NCI-H748 (cell line): Measurements from ENCODE around the gene ACER2.
"Not testable (repeated sequence)": the region's sequence is repeated elsewhere in the genome, so short reads cannot be mapped to it uniquely, and the experiment has no call there.

Experiments used
- DNase-seq: peaks from one replicate; lab custom pipeline; 2025; ENCODE audit not compliant: unreplicated experiment; lab: John Stamatoyannopoulos, UW

Gene ACER2

DNA sequence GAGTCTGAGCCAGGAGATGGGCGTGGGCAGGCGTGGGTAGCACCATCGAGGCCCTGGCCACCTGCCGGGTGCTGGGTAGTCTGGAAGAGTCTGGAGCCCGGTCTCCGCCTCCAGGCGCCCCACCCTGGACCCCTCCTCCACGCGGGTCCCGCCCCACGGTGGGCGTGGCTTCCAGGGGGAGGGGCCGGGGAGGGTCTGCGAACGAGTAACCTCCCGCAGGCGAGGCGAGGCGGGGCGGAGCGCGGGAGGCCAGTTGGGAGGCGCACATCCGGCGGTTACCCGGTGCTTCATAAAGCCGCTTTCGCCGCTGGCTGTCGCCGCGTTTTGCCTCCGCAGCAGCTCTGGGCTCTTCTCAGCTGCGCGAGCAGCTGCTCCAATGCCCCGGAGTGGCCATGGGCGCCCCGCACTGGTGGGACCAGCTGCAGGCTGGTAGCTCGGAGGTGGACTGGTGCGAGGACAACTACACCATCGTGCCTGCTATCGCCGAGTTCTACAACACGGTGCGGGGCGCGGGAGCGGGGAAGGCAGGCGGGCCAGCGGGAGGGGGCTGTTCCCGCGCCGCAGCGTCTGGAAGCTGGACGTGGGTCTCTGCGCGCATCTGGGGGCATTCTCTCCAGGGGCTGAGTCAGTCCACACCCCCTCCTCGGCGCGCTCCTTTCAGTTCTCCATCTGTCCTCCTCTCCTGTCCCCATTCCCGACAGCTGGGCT lies at the start of gene ACER2:
Gene ACER2 (plus strand): TSS at position 317 of the 708 bp plus-strand sequence. CDS start 76 bp downstream, at position 393.
- peak; percentile 98 for DNase-seq

DNA sequence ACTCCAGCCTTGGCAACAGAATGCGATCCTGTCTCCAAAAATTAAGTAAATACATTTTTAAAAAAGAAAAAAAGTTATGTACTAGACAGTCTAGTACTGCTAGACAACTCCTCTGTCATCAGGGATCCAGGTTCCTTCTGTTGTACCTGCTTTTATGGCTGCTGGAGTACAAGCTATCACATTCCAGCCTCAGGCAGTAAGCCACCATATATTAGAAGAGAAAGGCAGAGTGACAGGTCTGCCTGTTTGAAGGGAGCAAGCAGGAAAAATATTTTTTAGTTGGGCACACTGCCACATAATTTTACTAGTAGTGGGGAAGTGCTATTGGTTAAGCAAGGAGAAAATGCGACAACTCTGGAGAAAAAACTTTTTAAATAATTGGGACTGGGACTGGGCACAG lies 39.7 kb upstream of the ACER2 start:
- DNase-seq = no peak

DNA sequence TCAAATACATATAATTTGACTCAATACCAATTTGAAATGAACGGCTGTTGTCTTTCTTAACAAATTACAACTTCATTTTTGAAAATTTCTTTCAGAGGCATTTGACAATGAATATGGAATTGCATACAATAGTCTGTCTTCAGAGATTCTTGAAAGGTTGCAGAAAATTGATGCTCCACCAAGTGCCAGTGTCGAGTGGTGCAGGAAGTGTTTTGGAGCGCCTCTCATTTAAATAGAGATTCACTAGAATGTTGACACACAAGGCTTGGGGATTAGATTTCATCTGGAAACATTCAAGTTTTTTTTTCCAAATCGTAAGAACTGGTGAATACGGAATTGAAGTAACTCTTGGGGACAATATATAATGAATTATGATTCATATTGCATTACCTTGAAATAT lies 36.9 kb upstream of the ACER2 start:
- DNase-seq = no peak

DNA sequence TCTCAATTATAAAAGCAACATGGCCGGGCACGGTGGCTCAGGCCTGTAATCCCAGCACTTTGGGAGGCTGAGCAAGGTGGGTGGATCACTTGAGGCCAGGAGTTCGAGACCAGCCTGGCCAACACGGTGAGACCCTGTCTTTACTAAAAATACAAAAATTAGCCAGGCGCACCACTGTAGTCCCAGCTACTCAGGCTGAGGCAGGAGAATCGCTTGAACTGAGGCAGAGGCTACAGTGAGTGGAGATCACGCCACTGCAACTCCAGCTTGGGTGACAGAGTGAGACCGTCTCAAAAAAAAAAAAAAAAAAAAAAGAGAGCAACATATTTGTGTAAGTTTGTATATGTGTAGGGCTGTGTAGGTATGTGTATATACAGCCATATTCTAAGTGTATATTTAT lies 36.2 kb upstream of the ACER2 start:
- DNase-seq = no peak

DNA sequence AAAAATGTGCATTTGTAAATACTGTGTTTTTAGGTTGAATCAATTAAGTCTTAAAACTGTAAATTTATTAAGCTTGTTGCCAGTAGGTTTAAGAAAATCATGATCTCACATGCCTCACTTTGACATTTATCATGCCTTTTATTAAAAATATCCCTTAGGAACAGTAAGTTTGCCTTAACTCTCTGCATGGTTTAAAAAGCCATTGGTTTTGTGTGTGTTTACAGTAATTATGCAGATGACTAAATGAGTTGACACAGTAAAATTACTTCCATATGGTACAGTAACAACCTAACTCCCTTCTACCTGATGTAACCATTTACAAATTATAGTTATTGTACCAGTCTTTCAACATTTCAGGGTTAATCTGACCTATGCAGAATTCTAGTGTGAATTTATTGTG lies 35.3 kb upstream of the ACER2 start:
- no peak for DNase-seq

DNA sequence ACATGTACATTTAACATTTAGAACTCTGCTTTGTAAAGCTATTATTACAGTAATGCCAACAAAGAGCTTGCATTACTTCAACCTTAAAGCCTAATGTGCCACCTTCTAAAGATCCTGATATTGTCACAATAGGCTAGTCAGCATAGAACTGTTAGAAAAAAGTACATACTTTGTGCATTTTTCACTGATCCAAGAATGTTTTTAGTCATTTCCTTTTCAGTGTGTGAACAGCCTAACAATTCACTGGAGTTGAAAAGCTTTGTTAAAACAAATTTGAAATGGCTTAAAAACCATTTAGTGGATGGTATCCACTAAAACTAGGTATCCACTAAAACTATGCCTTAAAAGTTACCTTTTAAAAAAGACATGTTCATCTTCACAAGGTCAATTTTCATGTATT lies 33.3 kb upstream of the ACER2 start:
- DNase-seq = no peak

DNA sequence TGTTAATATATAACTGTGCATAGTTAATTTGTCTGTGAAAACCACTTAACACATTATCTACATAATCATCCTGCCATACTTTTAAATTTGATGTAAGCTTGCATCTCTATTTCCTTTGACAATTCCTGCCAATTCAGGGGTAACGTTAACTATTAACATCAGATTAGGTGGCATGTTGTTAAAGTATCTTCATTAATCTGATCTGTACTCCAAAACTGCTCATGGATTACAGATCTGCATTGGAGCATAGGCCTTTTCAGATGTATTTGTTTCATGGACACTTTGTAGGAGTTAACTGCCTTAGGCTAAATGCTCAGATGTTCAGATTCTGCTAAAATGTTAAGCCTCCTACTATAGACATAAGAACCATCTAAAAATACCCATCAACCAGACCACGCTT lies 31.9 kb upstream of the ACER2 start:
- no peak for DNase-seq

DNA sequence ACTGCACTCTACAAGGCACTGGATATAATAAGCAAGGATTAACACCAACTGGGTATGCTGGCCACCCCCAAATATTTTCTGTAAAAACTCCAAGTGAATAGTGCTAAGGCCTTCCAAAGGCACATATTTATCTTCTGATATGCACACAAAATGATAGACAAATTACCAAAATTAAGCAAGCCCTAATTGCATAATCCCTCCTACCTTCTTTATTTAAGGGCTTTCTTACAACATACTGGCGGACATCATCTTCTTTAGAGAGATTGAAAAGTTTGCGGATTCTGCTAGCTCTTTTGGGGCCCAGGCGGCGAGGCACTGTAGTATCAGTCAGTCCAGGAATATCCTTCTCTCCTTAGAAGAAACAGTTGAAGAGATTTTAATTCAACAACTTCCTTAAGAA lies 30.6 kb upstream of the ACER2 start:
- no peak for DNase-seq

DNA sequence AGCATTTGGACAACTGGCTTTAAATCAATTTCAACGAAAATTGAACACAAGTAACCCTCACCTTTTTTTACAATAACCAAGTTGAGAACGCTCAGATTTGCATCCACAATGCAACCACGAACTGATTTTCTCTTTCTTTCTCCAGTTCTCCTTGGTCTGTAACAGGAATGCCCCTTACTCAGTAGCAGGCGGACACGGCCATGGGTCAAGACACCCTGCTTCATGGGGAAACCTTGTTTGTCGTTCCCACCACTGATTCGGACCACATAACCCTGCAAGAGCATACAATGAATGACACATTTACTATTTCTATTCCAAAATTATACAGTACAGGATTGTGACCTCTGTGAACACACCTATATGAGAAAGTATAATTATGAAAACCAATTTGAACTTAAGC lies 30.2 kb upstream of the ACER2 start:
- DNase-seq = no peak

DNA sequence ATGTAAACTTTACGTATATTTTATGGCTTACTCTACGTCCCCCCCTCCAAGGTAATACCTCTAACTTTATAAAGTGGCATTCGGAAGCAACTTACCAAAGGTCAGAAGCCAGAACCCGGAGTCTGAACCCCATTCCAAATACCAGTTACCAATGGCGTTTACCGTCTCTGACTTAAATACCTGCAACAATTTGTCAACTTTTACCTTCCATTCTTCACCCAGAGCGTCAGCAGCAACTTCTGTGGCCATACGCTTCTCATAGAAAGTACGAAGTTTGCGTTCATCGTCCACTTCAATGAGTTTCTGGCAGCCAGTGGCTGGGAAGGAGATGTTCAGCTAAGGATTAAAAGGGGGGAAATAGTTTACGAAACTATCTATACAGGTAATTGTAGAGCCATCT lies 29.5 kb upstream of the ACER2 start:
- DNase-seq = peak; percentile 39

DNA sequence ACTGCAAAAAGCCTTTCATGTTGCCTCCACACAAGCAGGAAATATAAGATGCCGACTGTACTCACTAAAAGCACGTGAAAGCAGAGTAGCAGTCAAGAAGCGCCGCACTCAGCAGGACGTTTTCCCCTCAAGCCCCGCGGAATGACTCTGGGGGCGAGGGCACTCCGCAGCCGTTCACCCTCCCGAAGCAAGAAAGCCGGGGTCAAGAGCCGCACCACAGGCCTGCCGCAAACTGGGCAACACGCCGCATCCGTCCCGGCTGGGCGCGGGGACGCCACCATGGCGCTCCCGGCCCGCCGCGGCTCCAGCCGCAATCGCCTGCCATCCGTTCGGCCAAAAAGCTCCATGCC lies 29.1 kb upstream of the ACER2 start:
- DNase-seq = peak; percentile 74

DNA sequence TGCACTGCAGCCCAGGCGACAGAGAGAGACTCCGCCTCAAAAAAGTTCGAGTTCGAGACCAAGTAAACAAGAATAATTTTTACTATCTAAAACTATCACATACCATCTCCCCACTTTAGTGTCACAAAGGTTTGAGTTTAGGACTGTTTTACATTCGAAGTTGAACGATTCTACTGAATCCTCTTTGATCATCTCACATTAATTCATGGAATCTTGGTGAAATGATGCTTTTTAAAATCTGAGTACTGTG lies 28.1 kb upstream of the ACER2 start:
- DNase-seq = no peak

DNA sequence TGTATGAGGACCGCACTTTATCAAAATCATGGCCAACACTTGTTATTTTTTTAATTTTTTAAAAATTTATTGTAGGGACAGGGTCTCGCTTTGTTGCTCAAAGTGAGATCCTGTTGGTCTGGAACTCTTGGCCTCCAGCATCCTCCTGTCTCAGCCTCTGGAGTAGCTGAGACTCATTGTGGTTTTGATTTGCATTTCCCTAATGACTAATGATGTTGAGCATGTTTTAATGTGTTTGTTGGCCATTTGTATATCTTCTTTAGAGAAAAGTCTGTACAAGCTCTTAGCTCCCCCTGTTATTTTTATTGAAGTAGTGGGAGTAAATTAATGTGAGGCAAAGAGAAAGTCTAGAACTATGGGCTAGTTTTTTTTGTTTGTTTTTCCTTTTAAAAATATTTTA lies 27.2 kb upstream of the ACER2 start:
- no peak for DNase-seq

DNA sequence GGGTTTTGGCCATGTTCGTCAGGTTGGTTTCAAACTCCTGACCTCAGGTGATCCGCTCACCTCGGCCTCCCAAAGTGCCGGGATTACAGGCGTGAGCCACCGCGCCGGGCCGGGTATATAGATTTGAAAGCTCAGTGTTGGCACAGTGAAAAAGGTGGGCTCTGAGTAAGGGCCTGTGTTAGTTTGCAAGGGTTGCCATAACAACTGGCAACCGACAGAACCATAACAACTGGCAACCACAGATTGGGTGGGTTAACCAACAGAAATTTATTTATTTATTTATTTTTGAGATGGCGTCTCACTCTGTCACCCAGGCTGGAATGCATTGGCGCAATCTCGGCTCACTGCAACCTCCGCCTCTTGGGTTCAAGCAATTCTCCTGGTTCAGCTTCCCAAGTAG lies 23.6 kb upstream of the ACER2 start:
- not testable (repeated sequence) for DNase-seq

DNA sequence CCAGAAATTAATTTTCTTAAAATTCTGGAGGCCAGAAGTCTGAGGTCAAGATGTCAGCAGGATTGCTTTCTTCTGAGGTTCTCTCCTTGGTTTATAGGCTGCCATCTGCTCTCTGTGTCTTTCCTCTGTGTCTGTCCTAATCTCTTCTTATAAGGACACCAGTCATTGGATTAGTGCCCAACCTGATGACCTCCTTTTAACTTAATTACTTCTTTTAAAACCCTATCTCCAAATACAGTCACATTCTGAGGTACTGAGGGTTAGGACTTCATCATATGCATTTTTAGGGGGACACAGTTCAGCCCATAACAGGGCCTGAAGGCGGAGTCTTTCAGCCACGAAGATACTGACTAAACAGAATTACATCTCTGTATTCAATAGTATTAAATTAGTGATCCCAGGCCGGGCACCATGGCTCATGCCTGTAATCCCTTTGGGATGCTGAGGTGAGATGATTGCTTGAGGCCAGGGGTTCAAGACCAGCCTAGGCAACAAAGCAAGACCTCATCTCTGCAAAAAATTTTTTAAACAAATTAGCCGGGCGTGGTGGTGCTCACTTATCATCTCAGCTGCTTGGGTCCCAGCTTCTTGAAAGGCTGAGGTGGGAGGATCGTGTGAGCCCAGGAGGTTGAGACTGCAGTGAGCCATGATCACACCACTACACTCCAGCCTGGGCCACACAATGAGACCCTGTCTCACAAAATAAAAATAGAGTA lies 22.9 kb upstream of the ACER2 start:
- no peak for DNase-seq

DNA sequence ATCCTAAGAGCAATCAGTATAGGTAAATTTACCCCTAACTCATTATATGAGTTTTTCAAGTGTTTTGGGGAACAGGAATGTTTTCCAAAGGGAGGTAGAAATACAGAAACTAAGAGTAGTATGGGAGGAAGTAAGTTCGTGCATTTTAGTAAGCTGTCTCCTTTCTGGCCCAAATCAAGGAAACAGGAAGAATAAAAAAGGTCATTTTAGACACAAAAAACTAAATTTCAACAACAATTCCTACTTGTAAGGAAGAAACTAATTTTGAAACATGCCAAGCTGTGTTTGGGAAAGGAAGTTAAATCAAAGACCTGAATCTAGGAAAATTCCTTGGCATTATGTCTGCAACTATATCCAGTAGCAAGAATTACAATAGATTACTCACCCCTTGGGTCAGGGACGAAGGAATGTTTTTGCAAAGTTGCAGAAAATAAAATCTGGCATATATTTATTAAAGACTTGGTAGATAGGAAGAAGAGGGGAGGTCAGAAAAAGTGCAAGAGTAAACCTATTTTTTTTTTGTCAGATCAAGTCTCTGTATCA lies 22.2 kb upstream of the ACER2 start:
- no peak for DNase-seq

DNA sequence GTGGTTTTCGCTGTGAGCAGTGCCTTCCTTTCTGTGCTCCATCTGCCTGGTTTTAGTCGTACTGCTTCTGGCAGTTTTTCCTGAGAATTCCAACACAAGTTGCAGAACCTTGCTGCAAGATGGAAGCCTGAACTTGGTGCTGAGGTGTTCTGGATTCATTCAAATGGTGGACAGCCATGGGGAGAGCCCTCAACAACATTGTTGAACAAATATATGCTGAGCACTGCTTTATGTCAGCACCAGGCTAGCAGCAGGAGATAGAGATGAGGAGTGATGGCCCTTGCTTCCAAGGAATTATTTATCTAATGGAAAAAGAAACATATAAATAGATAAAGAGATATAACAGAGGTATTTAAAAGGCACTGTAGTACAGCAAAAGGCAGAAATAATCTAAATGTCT lies 21.5 kb upstream of the ACER2 start:
- no peak for DNase-seq

DNA sequence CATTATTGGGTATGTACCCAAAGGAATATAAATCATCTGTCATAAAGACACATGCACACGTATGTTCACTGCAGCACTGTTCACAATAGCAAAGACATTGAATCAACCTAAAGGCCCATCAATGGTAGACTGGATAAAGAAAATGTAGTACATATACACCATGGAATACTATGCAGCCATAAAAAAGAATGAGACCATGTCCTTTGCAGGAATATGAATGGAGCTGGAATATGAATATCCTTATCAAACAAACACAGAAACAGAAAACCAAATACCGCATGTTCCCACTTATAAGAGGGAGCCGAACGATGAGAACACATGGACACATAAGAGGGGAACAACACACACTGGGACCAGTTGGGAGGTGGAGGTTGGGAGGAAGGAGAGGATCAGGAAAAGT lies 19.3 kb upstream of the ACER2 start:
- not testable (repeated sequence) for DNase-seq

DNA sequence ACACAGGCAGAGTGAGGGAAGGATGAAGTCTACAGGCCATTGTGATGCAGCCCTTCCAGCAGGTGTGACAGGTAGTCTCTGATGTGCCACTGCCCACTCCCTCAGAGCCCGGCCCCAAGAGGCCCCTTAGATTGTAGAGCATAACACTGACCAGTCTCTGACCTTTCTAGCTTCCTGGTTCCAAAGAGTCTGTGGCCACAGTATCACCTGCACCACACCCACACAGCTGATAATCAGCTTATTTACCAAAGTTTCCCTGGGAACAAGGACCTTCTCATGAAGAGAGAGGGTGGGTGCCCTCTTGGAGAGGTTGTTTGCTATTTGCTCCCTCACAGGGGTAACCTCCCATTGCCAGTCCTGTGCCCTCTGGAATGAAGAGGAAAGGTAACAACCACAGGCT lies 11.0 kb upstream of the ACER2 start:
- DNase-seq = peak; percentile 53

DNA sequence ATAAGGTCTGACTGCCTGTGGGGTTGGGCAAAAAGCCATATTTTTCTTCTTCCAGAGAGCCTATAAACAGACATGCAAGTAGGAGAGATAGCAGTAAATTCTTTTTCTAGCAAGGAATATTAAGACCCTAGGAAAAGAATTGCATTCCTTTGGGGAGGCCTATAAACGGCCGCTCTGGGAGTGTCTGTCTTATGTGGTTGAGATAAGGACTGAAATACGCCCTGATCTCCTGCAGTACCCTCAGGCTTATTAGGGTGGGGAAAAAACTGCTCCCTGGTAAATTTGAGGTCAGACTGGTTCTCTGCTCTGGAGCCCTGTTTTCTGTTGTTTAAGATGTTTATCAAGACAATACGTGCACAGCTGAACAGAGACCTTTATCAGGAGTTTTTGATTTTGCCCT lies 5.6 kb upstream of the ACER2 start:
- not testable (repeated sequence) for DNase-seq

DNA sequence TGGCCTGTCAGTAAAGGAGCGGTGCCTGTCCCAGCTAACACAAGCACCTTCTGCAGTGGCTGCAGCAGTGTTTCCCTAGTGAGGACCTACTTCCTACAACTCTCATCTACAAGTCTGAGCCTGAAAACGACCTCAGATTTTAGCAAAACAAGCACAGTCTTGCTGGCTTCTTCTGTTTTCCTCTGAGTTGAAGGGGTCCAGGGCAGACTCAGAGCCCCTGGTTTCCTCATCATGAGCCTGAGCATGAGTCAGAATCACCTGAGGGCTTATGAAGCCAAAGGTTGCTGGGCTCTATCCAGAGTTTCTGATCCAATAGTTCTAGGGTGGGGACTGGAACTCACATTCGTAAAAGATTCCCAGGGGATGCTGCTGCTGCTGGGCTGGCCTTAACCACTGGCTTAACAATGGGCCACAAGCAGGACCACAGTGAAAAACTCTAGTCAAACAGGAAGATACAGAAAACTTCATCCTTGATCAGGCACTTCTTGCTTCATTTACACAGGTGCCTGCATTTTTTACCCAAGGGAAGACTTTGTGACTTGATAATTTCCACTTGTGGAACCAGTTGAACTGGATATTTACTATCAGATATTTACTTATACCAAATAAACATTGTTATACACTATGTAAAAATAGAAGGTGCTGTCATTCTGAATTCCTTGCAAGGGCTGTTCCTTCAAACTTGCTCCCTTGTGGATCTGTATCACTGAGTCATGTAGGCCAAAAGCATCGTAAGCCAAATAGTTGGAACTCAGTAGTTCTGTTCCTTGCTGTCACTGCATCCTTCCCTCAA lies 4.3 kb upstream of the ACER2 start:
- DNase-seq = no peak

DNA sequence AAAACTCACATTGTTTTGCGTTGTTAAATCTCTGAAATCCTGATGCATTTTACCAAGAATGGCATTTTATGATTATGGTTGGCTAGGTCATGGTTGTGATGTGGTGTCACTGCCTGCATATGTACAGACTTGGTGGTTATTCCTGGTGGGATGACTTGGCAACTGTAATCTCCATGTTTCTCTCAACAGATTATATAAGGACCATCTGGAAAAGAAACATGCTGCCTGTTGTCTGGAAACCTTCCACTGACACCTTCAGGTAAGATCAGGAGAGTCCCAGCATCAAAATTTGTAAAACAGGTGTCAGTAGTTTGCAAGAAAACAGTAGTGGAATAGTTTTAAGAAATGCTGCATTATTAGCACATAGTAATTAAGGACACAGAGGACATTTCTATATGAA lies 3.0 kb upstream of the ACER2 start:
- DNase-seq = no peak
